Skeletal muscle tissue (tissue), 4 donors: ENCODE results near the gene CNTN5. TPM values are rescaled to one million over a fixed set of nuclear protein-coding genes. Genes with fewer than 3 reads are reported as not detected.
"Not testable (repeated sequence)": the region's sequence is repeated elsewhere in the genome, so short reads cannot be mapped to it uniquely, and the experiment has no call there.

Source experiments
- H3K27ac ChIP-seq: one replicate; pipeline ENCODE4 v1.7.0; 2013; ENCODE audit warnings: mild to moderate bottlenecking, low read depth, low read length, inconsistent platforms
- H3K27me3 ChIP-seq, 3 donors: one replicate each; pipeline ENCODE4 v1.7.0; 2013; ENCODE audit warnings: low read length in 3 of 3; ENCODE audit not compliant: control insufficient read depth in 3 of 3, insufficient read depth in 3 of 3
- H3K36me3 ChIP-seq, 3 donors: one replicate each; pipeline ENCODE4 v1.7.0; 2013; ENCODE audit warnings: low read length in 3 of 3; ENCODE audit not compliant: control insufficient read depth in 3 of 3, insufficient read depth in 3 of 3
- H3K4me1 ChIP-seq, 3 donors: one replicate each; pipeline ENCODE4 v1.7.0; 2013; ENCODE audit warnings: low read length in 3 of 3, mild to moderate bottlenecking in 3 of 3; ENCODE audit not compliant: control insufficient read depth in 3 of 3, insufficient read depth in 3 of 3
- H3K4me3 ChIP-seq, 3 donors: one replicate each; pipeline ENCODE4 v1.7.0; 2013; ENCODE audit warnings: low read length in 3 of 3
- H3K9ac ChIP-seq, 3 donors: one replicate each; pipeline ENCODE4 v1.7.0; 2013; ENCODE audit warnings: low read length in 3 of 3, mild to moderate bottlenecking in 3 of 3, moderate library complexity in 2 of 3, low read depth in 1 of 3
- H3K9me3 ChIP-seq, 3 donors: one replicate each; pipeline ENCODE4 v1.7.0; 2013; ENCODE audit warnings: low read length in 3 of 3; ENCODE audit not compliant: control insufficient read depth in 3 of 3
- total RNA-seq: library from RNA; depleted of rRNA; stranded (reverse); fragments of >200 nt; gene quantifications from one replicate; pipeline ENCODE4 v1.2.3, GENCODE V29; 2014
- donor health status: Osteomylitis.

CNTN5 gene
- total RNA-seq, 1 donor from 2014 or later: 10.4 TPM

GRCh38 chr11:99791354-99791753 lies 770.6 kb downstream of the CNTN5 start:
- Histone ChIP-seq H3K27me3 (no peaks in the 10 kb centered on the region), H3K9ac (no peak overlapping the region), H3K4me1 (no peaks in the 10 kb centered on the region), H3K9me3 (no peaks in the 10 kb centered on the region), H3K4me3 (no peak overlapping the region), H3K27ac (no peak overlapping the region), H3K36me3 (no peaks in the 10 kb centered on the region)

GRCh38 chr11:99795999-99796398 lies 775.2 kb downstream of the CNTN5 start:
- H3K27me3 ChIP-seq: no peaks in the 10 kb centered on the region
- H3K4me1 ChIP-seq: no peaks in the 10 kb centered on the region
- no peak overlapping the region for H3K9ac ChIP-seq
- no peak overlapping the region for H3K4me3 ChIP-seq
- no peaks in the 10 kb centered on the region for H3K9me3 ChIP-seq
- H3K27ac ChIP-seq: no peak overlapping the region
- H3K36me3 ChIP-seq: no peaks in the 10 kb centered on the region

DNA sequence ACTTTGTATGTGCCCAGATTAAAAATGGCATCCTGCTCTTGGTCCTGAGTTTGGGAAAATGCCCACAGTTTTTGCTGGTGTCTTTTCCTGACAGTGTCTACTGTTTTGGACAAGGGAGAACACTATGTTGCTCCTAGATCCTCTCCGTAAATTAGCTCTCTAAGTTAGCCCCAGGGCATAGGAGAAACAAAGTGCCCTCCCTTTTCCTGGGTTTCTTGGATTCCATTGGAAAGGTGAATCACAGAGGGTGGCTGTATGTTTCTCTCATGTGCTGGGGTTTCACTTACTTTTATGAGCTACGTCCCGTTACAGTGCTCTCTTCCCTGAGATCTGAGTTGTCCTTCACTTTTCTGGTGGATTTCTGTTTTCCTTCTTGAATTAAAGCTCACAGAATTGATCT lies 782.8 kb downstream of the CNTN5 start:
- Histone ChIP-seq H3K27ac (no peak overlapping the region), H3K4me3 (no peak overlapping the region), H3K27me3 (no peaks in the 10 kb centered on the region)

GRCh38 chr11:99812516-99812915 lies 791.8 kb downstream of the CNTN5 start:
- Histone ChIP-seq H3K27me3 (no peaks in the 10 kb centered on the region), H3K36me3 (no peaks in the 10 kb centered on the region)

More for the DNA sequence above, 782.8 kb downstream of the CNTN5 start:
- no peaks in the 10 kb centered on the region for H3K36me3 ChIP-seq
- H3K9me3 ChIP-seq: no peaks in the 10 kb centered on the region
- H3K4me1 ChIP-seq: no peaks in the 10 kb centered on the region
- no peak overlapping the region for H3K9ac ChIP-seq

GRCh38 chr11:99814021-99814420 lies 793.3 kb downstream of the CNTN5 start:
- no peak overlapping the region for H3K27ac ChIP-seq
- H3K4me3 ChIP-seq: no peak overlapping the region
- no peak overlapping the region for H3K9ac ChIP-seq
- no peaks in the 10 kb centered on the region for H3K27me3 ChIP-seq
- H3K36me3 ChIP-seq: no peaks in the 10 kb centered on the region
- no peaks in the 10 kb centered on the region for H3K9me3 ChIP-seq
- H3K4me1 ChIP-seq: no peaks in the 10 kb centered on the region

More at GRCh38 chr11:99812516-99812915, 791.8 kb downstream of the CNTN5 start:
- Histone ChIP-seq H3K9me3 (no peaks in the 10 kb centered on the region), H3K27ac (no peak overlapping the region), H3K4me1 (no peaks in the 10 kb centered on the region), H3K4me3 (no peak overlapping the region), H3K9ac (no peak overlapping the region)

GRCh38 chr11:99814738-99815137 lies 794.0 kb downstream of the CNTN5 start:
- no peaks in the 10 kb centered on the region for H3K4me1 ChIP-seq
- H3K9ac ChIP-seq: no peak overlapping the region
- H3K36me3 ChIP-seq: no peaks in the 10 kb centered on the region
- no peaks in the 10 kb centered on the region for H3K9me3 ChIP-seq
- no peak overlapping the region for H3K4me3 ChIP-seq
- H3K27me3 ChIP-seq: no peaks in the 10 kb centered on the region
- H3K27ac ChIP-seq: no peak overlapping the region

DNA sequence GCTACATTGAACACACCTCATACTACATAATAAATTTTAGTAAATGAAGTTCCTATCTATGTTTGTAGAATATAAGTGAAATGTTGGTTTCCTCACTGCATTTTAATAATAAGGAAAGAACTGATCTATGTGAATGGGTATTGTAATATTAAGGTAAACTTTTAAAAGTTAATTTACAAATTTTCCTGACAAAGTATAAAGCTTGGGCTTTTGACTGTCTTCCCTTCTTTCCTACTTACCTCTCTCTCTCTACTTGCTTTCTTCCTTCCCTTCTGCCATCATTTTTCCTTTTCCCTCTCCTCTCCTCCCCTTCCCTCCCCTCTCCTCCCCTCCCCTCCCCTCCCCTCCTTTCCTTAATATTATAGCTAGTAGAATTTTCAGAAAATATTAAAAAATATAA lies 798.2 kb downstream of the CNTN5 start:
- no peaks in the 10 kb centered on the region for H3K36me3 ChIP-seq
- no peaks in the 10 kb centered on the region for H3K9me3 ChIP-seq
- no peaks in the 10 kb centered on the region for H3K27me3 ChIP-seq
- H3K4me3 ChIP-seq: no peak overlapping the region
- H3K4me1 ChIP-seq: no peaks in the 10 kb centered on the region
- H3K9ac ChIP-seq: no peak overlapping the region
- no peak overlapping the region for H3K27ac ChIP-seq

- Histone ChIP-seq H3K9ac (no peak overlapping the region), H3K36me3 (no peaks in the 10 kb centered on the region), H3K27me3 (no peaks in the 10 kb centered on the region), H3K27ac (no peak overlapping the region), H3K4me3 (no peak overlapping the region), H3K4me1 (no peaks in the 10 kb centered on the region), H3K9me3 (no peaks in the 10 kb centered on the region)
Measured at GRCh38 chr11:99822846-99823565, 802.3 kb downstream of the CNTN5 start.

DNA sequence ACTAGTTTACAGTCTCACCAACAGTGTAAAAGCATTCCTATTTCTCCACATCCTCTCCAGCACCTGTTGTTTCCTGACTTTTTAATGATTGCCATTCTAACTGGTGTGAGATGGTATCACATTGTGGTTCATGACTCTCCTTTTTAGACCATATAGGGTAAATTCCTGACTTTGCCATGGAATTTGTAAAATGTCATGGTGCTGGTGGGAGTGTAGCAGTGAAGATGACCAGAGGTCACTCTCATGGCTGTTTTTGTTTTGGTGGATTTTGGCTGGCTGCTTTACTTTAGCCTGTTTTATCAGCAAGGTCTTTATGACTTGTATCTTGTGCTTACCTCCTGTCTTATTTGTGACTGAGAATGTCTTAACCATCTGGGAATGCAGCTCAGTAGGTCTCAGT lies 816.0 kb downstream of the CNTN5 start:
- not testable (repeated sequence) for H3K27me3 ChIP-seq, H3K9me3 ChIP-seq, H3K9ac ChIP-seq, H3K27ac ChIP-seq, H3K4me1 ChIP-seq, H3K4me3 ChIP-seq, H3K36me3 ChIP-seq

DNA sequence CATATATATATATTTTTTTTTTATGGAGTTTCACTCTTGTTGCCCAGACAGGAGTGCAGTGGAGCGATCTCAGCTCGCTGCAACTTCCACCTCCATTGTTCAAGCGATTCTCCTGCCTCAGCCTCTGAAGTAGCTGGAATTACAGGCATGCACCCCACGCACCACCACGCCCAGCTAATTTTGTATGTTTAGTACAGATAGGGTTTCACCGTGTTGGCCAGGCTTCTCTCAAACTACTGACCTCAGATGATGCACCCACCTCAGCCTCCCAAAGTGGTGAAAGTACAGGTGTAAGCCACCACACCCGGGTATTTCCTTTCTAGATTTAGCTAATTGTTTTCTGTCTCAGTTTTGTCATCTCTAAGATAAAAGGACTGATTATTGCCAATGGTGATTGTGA lies 821.1 kb downstream of the CNTN5 start:
- H3K9me3 ChIP-seq: no peaks in the 10 kb centered on the region
- no peaks in the 10 kb centered on the region for H3K27me3 ChIP-seq
- no peak overlapping the region for H3K4me3 ChIP-seq
- H3K36me3 ChIP-seq: no peaks in the 10 kb centered on the region
- no peak overlapping the region for H3K27ac ChIP-seq
- no peaks in the 10 kb centered on the region for H3K4me1 ChIP-seq
- no peak overlapping the region for H3K9ac ChIP-seq
